ENCODE data around the gene ENTHD1.

ENTHD1 gene

DNA sequence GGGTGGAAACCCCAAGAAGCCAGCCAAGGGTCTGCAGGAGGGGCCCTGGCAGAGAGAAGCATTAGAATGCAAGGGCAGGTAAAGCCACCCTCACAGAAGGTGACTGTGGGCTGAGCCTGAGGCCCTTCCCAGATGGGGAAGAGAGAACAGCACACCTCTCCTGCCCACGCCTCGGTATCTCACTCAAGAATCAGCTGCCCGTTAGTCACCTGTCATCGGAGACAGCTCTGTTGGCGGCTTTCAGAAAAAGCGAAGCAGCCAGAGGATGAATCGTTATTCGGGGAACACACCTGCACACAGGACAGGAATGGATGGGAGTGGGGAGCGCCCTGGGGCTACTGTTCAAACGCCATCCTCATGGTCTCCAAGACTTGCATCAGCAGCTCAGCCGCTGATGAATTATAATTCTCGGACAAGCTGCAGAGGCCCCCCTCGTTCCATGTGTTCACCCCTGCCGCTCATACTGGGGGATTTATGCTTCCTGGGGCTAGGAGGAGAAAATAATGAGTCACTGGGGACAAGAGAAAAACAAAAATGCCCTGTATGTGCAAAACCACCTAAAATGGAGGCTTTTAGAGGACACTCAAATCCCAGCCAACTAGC is 45.0 kb upstream of the ENTHD1 start:
- Histone ChIP-seq H3K4me1 (ENCODE audit: control insufficient read depth, low read length) (peaks cover 18% of the 10 kb centered on the region), H3K79me2 (ENCODE audit: control insufficient read depth, low read length) (no peaks in the 10 kb centered on the region), H4K20me1 (ENCODE audit: control insufficient read depth, insufficient read depth, low read depth, low read length) (no peaks in the 10 kb centered on the region), H3K4me2 (ENCODE audit: low read length) (no peak overlapping the region), H3K36me3 (ENCODE audit: control insufficient read depth, low read length) (no peaks in the 10 kb centered on the region), H3K9me3 (ENCODE audit: control insufficient read depth, insufficient read depth, low read length) (no peaks in the 10 kb centered on the region), H3K27ac (ENCODE audit: low read depth, low read length) (no peak overlapping the region), H3F3A (ENCODE audit: control insufficient read depth, insufficient read depth) (no peaks in the 10 kb centered on the region), H3K4me3 (ENCODE audit: low read length) (no peak overlapping the region), H3K9me2 (replicated peaks; ENCODE audit: control insufficient read depth, low read length) (no peaks in the 10 kb centered on the region), H3K27me3 (ENCODE audit: control insufficient read depth, low read length) (peaks cover 43% of the 10 kb centered on the region)
- TF ChIP-seq, protein P1, sequence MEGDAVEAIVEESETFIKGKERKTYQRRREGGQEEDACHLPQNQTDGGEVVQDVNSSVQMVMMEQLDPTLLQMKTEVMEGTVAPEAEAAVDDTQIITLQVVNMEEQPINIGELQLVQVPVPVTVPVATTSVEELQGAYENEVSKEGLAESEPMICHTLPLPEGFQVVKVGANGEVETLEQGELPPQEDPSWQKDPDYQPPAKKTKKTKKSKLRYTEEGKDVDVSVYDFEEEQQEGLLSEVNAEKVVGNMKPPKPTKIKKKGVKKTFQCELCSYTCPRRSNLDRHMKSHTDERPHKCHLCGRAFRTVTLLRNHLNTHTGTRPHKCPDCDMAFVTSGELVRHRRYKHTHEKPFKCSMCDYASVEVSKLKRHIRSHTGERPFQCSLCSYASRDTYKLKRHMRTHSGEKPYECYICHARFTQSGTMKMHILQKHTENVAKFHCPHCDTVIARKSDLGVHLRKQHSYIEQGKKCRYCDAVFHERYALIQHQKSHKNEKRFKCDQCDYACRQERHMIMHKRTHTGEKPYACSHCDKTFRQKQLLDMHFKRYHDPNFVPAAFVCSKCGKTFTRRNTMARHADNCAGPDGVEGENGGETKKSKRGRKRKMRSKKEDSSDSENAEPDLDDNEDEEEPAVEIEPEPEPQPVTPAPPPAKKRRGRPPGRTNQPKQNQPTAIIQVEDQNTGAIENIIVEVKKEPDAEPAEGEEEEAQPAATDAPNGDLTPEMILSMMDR (IDR thresholded peaks at IDR 0.05; ENCODE audit: low read depth, low read length, poor library complexity, severe bottlenecking) = no peak

DNA sequence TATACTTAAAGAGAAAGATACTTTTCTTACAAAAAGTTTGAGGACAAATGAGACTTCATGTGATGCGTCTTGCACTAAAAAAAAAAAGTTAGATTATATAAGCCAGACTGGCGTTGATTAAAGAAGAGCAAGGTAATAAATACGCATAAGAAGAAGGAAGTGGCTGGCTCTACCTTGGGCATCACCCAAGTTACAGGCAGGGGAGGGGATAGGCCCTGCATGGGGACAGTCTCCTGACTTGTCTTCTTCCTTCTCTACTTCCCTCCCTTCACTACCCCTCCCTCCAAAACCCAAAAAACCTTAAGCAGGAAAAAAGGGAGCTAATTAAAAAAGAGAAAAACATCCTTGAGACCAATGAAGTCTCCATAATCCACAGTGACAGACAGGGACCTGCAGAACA is 44.3 kb upstream of the ENTHD1 start:
- Histone ChIP-seq H3K27me3 (ENCODE audit: control insufficient read depth, low read length) (peaks cover 45% of the 10 kb centered on the region), H3K9me2 (replicated peaks; ENCODE audit: control insufficient read depth, low read length) (no peaks in the 10 kb centered on the region), H3K4me1 (ENCODE audit: control insufficient read depth, low read length) (peaks cover 14% of the 10 kb centered on the region), H3K36me3 (ENCODE audit: control insufficient read depth, low read length) (no peaks in the 10 kb centered on the region), H3K4me2 (ENCODE audit: low read length) (no peak overlapping the region), H3K79me2 (ENCODE audit: control insufficient read depth, low read length) (no peaks in the 10 kb centered on the region), H3F3A (ENCODE audit: control insufficient read depth, insufficient read depth) (no peaks in the 10 kb centered on the region), H4K20me1 (ENCODE audit: control insufficient read depth, insufficient read depth, low read depth, low read length) (no peaks in the 10 kb centered on the region), H3K27ac (ENCODE audit: low read depth, low read length) (no peak overlapping the region), H3K4me3 (ENCODE audit: low read length) (no peak overlapping the region), H3K9me3 (ENCODE audit: control insufficient read depth, insufficient read depth, low read length) (no peaks in the 10 kb centered on the region)
- TF ChIP-seq EZH2phosphoT487 (IDR thresholded peaks at IDR 0.05; ENCODE audit: borderline replicate concordance, low read length) = no peak
- TF ChIP-seq, protein P1 (IDR thresholded peaks at IDR 0.05; ENCODE audit: low read depth, low read length, poor library complexity, severe bottlenecking) = no peak

DNA sequence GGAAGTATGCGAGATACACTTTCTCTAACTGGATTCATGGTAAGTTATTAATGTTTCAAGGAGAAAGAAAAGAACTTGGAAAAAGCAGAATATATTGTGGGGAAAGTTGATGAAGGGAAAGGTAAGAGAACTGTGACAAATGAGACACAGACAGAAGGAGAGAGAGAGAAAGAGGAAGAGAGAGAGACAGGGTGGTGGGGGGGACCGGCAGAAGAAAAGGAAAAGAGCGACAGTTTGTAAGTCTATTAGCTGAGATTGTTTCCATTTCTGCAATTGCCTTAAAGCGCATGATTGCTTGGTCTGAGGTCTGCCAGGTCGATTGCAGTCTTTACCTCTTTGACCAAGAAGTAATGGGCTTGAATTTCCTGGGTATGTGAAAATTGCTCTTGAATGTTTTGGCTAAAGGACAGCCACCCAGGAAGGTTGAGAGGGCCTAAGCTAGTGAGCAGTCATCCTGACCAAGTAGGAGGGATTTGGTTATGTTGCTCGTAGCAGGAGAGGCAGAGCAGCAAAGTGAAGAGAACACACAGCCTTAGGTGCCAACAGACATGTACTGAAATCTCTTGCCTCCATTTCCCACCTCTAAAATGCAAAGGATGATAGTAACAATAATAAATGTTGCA is 43.1 kb upstream of the ENTHD1 start:
- TF ChIP-seq, protein P1 (IDR thresholded peaks at IDR 0.05; ENCODE audit: low read depth, low read length, poor library complexity, severe bottlenecking) = no peak
- TF ChIP-seq EZH2phosphoT487 (IDR thresholded peaks at IDR 0.05; ENCODE audit: borderline replicate concordance, low read length) = no peak
- peaks cover 50% of the 10 kb centered on the region for H3K27me3 ChIP-seq (ENCODE audit: control insufficient read depth, low read length)

More for the DNA sequence above, 43.1 kb upstream of the ENTHD1 start:
- Histone ChIP-seq H3F3A (ENCODE audit: control insufficient read depth, insufficient read depth) (no peaks in the 10 kb centered on the region), H3K9me2 (replicated peaks; ENCODE audit: control insufficient read depth, low read length) (no peaks in the 10 kb centered on the region), H3K4me3 (ENCODE audit: low read length) (no peak overlapping the region), H3K4me2 (ENCODE audit: low read length) (no peak overlapping the region), H4K20me1 (ENCODE audit: control insufficient read depth, insufficient read depth, low read depth, low read length) (no peaks in the 10 kb centered on the region), H3K4me1 (ENCODE audit: control insufficient read depth, low read length) (peaks cover 8% of the 10 kb centered on the region), H3K27ac (ENCODE audit: low read depth, low read length) (no peak overlapping the region), H3K79me2 (ENCODE audit: control insufficient read depth, low read length) (no peaks in the 10 kb centered on the region), H3K36me3 (ENCODE audit: control insufficient read depth, low read length) (no peaks in the 10 kb centered on the region), H3K9me3 (ENCODE audit: control insufficient read depth, insufficient read depth, low read length) (no peaks in the 10 kb centered on the region)

Measured in DOHH2 (cell line).